Cerebellar nuclear complex (tissue), 1 donor: ENCODE results near the gene PKIG.

Experiments used
- DNase-seq, 2 experiments: peaks; one replicate each; lab custom pipeline; 2025; lab: John Stamatoyannopoulos, UW

The PKIG gene

DNA sequence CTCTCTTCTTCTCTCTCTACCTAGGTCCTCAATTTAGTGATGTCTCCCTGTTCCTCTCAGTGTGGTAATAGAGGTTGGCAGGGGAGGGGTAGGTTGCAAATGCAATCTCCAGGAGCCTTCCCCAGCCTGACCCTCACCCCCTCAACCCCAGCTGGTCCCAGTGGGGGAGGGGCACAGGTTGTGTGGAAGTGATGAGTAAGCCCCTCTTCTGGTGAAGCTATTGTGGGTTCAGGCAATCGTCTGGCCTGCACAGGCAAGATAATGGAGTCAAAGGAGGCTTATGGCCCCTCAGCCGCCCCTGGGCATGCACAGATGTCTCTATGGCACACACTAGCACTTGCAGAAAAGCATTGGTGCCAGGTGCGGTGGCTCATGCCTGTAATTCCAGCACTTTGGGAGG is 79.9 kb downstream of the PKIG start:
- no peak for DNase-seq

DNA sequence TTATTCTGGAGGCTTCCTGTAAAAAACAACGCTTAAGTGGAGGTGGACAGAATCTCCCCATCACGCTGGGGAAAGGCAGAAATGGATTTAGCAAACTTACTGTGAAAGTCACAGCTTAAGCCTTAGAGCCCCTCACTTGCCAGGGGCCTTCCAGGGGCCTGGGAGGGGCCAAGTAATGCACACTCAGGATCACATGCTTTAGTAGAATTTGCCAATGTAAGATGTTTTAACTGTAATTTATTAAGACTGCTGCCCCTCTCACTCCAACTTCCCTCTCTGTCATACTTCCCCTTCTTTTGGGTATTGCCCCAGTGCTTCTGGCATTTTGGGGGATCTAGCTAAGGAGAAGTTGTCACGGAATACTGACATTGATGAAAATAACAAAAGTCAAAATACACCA is 81.8 kb downstream of the PKIG start:
- no peak for DNase-seq

DNA sequence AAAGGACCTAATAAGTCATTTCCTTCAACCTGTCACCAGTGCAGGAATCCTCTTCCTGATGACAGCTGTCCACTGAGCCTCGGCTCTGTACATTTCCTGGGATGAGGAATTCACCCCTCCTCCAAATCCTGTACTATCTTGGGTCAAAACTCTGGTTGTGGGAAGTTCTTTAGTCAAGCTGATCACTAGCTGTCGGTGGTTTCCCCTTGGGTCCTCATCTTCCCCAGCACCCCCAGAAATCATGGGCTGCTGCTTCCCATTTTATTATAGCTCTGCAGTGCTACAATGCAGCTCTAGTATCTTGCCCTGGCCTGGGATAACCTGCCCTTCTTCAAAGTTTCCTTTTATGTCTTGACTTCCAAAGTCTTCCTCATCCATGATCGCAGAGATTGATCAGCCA is 83.7 kb downstream of the PKIG start:
- DNase-seq: no peak
